K562 (cell line): ENCODE data around the gene FADS6. TPM values are rescaled to one million over a fixed set of nuclear protein-coding genes. Genes with fewer than 3 reads are reported as not detected.

Experiments
- ASH1L ChIP-seq: fragments of 450-650 bp; IDR thresholded peaks from 2 replicates; pipeline ENCODE4 v1.6.1; 2018; ENCODE audit warnings: borderline replicate concordance, mild to moderate bottlenecking, low read depth; ENCODE audit not compliant: partially characterized antibody
- CBX5 ChIP-seq: IDR thresholded peaks from 2 replicates; pipeline ENCODE4 v1.6.1; 2014; ENCODE audit warnings: low read depth, borderline replicate concordance
- ERF ChIP-seq: fragments of 450-650 bp; formaldehyde crosslinking; IDR thresholded peaks from 2 replicates; pipeline ENCODE4 v1.4.0; 2020; ENCODE audit warnings: mild to moderate bottlenecking, mixed read lengths
- FOXA1 ChIP-seq: fragments of 450-650 bp; IDR thresholded peaks from 2 replicates; pipeline ENCODE4 v1.6.1; 2016; ENCODE audit warnings: mild to moderate bottlenecking, borderline replicate concordance
- GTF2B ChIP-seq: IDR thresholded peaks from 2 replicates; pipeline ENCODE4 v1.6.1; 2011; ENCODE audit not compliant: insufficient read length; ENCODE audit errors: extremely low read depth
- HMGN3 ChIP-seq: IDR thresholded peaks from 2 replicates; pipeline ENCODE4 v1.6.1; 2011; ENCODE audit warnings: borderline replicate concordance, low read depth, mild to moderate bottlenecking, mixed read lengths, low read length; ENCODE audit not compliant: insufficient read length; ENCODE audit errors: extremely low read depth
- ID3 ChIP-seq, 2 experiments: fragments of 250-450 bp in 1 of 2; fragments of 450-650 bp in 1 of 2; sonication (Bioruptor Pico) in 1 of 2; IDR thresholded peaks; 2 replicates each; pipeline versions ENCODE4 v1.6.1 to v1.8.0; 2016 to 2021; ENCODE audit warnings: mild to moderate bottlenecking in 2 of 2, moderate library complexity in 2 of 2, missing compliant biosample characterization in 1 of 2, missing genetic modification characterization in 1 of 2
- MAFF ChIP-seq: IDR thresholded peaks from 2 replicates; pipeline ENCODE4 v1.6.1; 2012; ENCODE audit warnings: low read length, improper control_type of control experiment
- NFE2 ChIP-seq: IDR thresholded peaks from 2 replicates; pipeline ENCODE4 v1.6.1; 2014; ENCODE audit warnings: antibody characterized with exemption, low read depth
- PURB ChIP-seq: sonication (generic); formaldehyde crosslinking; IDR thresholded peaks from 2 replicates; pipeline ENCODE4 v1.9.0; 2021; ENCODE audit warnings: low read depth, mild to moderate bottlenecking, missing genetic modification reagents
- RFX5 ChIP-seq: IDR thresholded peaks from 2 replicates; pipeline ENCODE4 v1.6.1; 2011; ENCODE audit warnings: low read depth, mild to moderate bottlenecking, improper control_type of control experiment, low read length
- RNF2 ChIP-seq: sonication (generic); IDR thresholded peaks from 2 replicates; pipeline ENCODE4 v1.6.1; 2016
- STAT5B ChIP-seq: fragments of 250-450 bp; sonication (Bioruptor Pico); IDR thresholded peaks from 2 replicates; pipeline ENCODE4 v1.8.0; 2021; ENCODE audit warnings: mild to moderate bottlenecking, inconsistent platforms
- TGIF2 ChIP-seq: sonication (generic); formaldehyde crosslinking; IDR thresholded peaks from 2 replicates; pipeline ENCODE4 v1.8.1; 2022; ENCODE audit warnings: mild to moderate bottlenecking, missing genetic modification reagents, moderate library complexity
- ZBTB17 ChIP-seq: fragments of 450-650 bp; formaldehyde crosslinking; IDR thresholded peaks from 2 replicates; pipeline ENCODE4 v1.4.0; 2020; ENCODE audit warnings: mild to moderate bottlenecking
- ZC3H4 ChIP-seq: sonication (generic); formaldehyde crosslinking; IDR thresholded peaks from 2 replicates; pipeline ENCODE4 v1.9.0; 2021; ENCODE audit warnings: missing genetic modification reagents, borderline replicate concordance
- ZNF175 ChIP-seq: fragments of 200-800 bp; sonication (Bioruptor generic); IDR thresholded peaks from 2 replicates; pipeline ENCODE4 v1.6.1; 2016; ENCODE audit warnings: low read depth, mild to moderate bottlenecking, missing genetic modification characterization, missing compliant biosample characterization
- ZNF316 ChIP-seq: fragments of 450-650 bp; IDR thresholded peaks from 2 replicates; pipeline ENCODE4 v1.6.1; 2016
- ZNF444 ChIP-seq: fragments of 250-450 bp; sonication (Bioruptor Pico); IDR thresholded peaks from 2 replicates; pipeline ENCODE4 v1.4.0; 2020; ENCODE audit warnings: mild to moderate bottlenecking, moderate library complexity
- ZNF507 ChIP-seq: conservative IDR thresholded peaks from 2 replicates; pipeline ENCODE4 v1.6.1; 2017; ENCODE audit warnings: missing genetic modification characterization, missing compliant biosample characterization
- ZNF589 ChIP-seq: fragments of 200-800 bp; sonication (Bioruptor generic); IDR thresholded peaks from 2 replicates; pipeline ENCODE4 v1.6.1; 2016; ENCODE audit warnings: low read depth, missing genetic modification characterization, missing compliant biosample characterization
- ZNF644 ChIP-seq: fragments of 200-800 bp; sonication (Bioruptor generic); IDR thresholded peaks from 2 replicates; pipeline ENCODE4 v1.6.1; 2016; ENCODE audit warnings: low read depth, missing genetic modification characterization, missing compliant biosample characterization
- polyA plus RNA-seq, 8 experiments: library from polyadenylated mRNA; depleted of rRNA in 4 of 8; stranded (reverse) in 5 of 8; unstranded in 3 of 8; fragments of >200 nt; fragmentation: Nextera tagmentation in 2 of 8; fragmentation: Illumina TruSeq in 1 of 8; extraction: Ambion mirVana in 2 of 8; extraction: Trizol in 1 of 8; gene quantifications; 2 replicates each; pipeline versions ENCODE4 v1.2.1 to v1.2.3, GENCODE V29; 2011 to 2014; ENCODE audit warnings: inconsistent platforms in 1 of 8, missing spikeins in 1 of 8
- total RNA-seq, 7 experiments: library from RNA; depleted of rRNA in 6 of 7; stranded (reverse); fragments of >200 nt in 6 of 7; fragmentation: Illumina TruSeq in 2 of 7; extraction: Trizol in 2 of 7; gene quantifications; 2 replicates each; pipeline versions ENCODE4 v1.2.1 to v1.2.3, GENCODE V29; 2011 to 2021; ENCODE audit warnings: low replicate concordance in 1 of 7
- TF ChIP-seq, protein P1 (sequence below): IDR thresholded peaks from 2 replicates; pipeline ENCODE4 v1.6.1; 2016; ENCODE audit warnings: missing genetic modification characterization, missing compliant biosample characterization
- TF ChIP-seq, protein P2 (sequence below): sonication (generic); formaldehyde crosslinking; IDR thresholded peaks from 2 replicates; pipeline ENCODE4 v1.8.0; 2022; ENCODE audit warnings: mild to moderate bottlenecking, missing genetic modification reagents, borderline replicate concordance

Gene FADS6
- total and polyA plus RNA-seq, 9 of the 15 experiments (the other 6 are each of a cell fraction or from before 2014, with no cell fraction given) = 0.18 to 0.22 TPM; not detected in 7

DNA sequence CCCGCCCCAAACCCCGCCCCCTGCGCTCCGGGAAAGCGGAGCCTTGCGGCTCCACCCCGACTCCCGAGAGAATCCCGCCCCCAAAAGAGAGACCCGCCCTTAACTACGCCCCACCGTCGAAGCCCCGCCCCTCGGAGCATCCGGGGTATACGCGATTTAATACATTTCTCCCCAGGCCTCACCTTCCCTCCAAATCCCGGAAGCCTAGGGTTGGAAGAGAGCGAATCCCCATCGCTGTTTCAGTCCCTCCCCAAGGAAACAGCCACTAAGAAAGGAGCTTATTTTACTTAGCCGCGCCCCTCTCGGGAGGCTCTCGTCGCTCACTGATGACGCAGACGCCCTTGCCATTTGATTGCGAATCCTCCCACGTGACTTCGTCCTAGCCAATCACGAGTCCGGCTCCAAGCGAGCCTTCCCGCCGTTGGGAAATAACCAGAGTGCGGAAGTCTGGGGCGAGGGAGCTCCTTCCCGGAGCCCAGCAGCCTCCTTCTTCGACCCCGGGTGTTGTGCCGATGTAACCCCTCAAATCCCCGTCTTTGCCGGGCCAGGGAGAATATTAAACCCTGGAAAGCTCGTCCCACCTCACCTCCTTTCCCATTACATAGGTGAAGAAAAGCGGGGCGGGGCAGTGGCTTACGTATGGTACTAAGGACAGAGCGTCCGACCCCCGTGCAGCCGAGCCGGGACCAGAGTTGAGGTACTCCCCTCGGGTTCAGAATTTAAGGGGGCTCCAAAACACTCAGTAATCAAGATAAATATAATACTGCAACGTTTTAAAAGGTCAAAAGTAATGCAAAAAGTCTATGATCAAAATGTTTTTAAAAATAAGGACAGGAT is 20.2 kb downstream of the FADS6 start (continued):
- TF ChIP-seq ID3 (CRISPR knock-in tag; IDR thresholded peaks at IDR 0.05) (no peak), ID3 (tag; IDR thresholded peaks at IDR 0.05) (no peak), MAFF (no peak), ZNF175 (CRISPR knock-in tag) (no peak; the same call in 1 of the 2 replicates), ZBTB17 (CRISPR knock-in tag) (peak; percentile 58), ZNF316 (no peak), ZNF507 (tag) (no peak), ASH1L (peak; percentile 88), PURB (CRISPR knock-in tag) (no peak), ZNF589 (peak; percentile 56; the same call in 1 of the 2 replicates), ZNF444 (CRISPR knock-in tag) (no peak), ZNF644 (tag) (peak; percentile 21; the same call in 1 of the 2 replicates), ERF (CRISPR knock-in tag) (peak; percentile 82), TGIF2 (no peak), NFE2 (no peak), RNF2 (0 out of 2 replicates have a peak, but pooled peaks have one; percentile 27), GTF2B (no peak), HMGN3 (no peak), RFX5 (no peak), FOXA1 (no peak), CBX5 (no peak), ZC3H4 (no peak), STAT5B (CRISPR knock-in tag) (no peak)
- TF ChIP-seq, protein P1, sequence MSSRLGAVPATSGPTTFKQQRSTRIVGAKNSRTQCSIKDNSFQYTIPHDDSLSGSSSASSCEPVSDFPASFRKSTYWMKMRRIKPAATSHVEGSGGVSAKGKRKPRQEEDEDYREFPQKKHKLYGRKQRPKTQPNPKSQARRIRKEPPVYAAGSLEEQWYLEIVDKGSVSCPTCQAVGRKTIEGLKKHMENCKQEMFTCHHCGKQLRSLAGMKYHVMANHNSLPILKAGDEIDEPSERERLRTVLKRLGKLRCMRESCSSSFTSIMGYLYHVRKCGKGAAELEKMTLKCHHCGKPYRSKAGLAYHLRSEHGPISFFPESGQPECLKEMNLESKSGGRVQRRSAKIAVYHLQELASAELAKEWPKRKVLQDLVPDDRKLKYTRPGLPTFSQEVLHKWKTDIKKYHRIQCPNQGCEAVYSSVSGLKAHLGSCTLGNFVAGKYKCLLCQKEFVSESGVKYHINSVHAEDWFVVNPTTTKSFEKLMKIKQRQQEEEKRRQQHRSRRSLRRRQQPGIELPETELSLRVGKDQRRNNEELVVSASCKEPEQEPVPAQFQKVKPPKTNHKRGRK (tag) = no peak
- TF ChIP-seq, protein P2, sequence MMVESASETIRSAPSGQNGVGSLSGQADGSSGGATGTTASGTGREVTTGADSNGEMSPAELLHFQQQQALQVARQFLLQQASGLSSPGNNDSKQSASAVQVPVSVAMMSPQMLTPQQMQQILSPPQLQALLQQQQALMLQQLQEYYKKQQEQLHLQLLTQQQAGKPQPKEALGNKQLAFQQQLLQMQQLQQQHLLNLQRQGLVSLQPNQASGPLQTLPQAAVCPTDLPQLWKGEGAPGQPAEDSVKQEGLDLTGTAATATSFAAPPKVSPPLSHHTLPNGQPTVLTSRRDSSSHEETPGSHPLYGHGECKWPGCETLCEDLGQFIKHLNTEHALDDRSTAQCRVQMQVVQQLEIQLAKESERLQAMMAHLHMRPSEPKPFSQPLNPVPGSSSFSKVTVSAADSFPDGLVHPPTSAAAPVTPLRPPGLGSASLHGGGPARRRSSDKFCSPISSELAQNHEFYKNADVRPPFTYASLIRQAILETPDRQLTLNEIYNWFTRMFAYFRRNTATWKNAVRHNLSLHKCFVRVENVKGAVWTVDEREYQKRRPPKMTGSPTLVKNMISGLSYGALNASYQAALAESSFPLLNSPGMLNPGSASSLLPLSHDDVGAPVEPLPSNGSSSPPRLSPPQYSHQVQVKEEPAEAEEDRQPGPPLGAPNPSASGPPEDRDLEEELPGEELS (CRISPR knock-in tag) = no peak
